ENCODE measurements around the gene PHC1.
"Not testable (repeated sequence)": the region's sequence is repeated elsewhere in the genome, so short reads cannot be mapped to it uniquely, and the experiment has no call there.

Gene PHC1

DNA sequence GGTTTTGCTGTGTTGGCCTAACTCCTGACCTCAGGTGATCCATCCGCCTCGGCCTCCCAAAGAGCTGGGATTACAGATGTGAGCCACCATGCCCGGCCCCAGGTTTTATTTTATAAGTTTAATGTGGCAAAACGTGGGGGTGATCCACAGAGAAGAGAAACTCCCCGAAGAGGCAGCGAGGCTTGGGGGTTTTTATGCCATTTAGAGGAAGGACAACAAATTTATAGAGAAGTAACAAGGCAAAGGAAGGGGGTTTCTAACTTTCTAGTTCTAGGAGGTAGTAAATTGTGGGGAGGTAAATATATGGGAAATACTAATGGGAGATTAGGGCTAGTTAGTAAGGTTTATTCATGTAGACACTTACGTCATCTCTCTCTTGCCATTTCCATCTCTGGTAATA, 17.2 kb upstream of the PHC1 start:
- DNase-seq (ENCODE audit: low read depth): no peak
- TF ChIP-seq, protein P1, sequence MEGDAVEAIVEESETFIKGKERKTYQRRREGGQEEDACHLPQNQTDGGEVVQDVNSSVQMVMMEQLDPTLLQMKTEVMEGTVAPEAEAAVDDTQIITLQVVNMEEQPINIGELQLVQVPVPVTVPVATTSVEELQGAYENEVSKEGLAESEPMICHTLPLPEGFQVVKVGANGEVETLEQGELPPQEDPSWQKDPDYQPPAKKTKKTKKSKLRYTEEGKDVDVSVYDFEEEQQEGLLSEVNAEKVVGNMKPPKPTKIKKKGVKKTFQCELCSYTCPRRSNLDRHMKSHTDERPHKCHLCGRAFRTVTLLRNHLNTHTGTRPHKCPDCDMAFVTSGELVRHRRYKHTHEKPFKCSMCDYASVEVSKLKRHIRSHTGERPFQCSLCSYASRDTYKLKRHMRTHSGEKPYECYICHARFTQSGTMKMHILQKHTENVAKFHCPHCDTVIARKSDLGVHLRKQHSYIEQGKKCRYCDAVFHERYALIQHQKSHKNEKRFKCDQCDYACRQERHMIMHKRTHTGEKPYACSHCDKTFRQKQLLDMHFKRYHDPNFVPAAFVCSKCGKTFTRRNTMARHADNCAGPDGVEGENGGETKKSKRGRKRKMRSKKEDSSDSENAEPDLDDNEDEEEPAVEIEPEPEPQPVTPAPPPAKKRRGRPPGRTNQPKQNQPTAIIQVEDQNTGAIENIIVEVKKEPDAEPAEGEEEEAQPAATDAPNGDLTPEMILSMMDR (IDR thresholded peaks at IDR 0.05; ENCODE audit: low read depth, low read length, missing control alignments): no peak

GRCh38 chr12:8899830-8900229, 14.5 kb upstream of the PHC1 start:
- no peak overlapping the region for H3K4me3 ChIP-seq (ENCODE audit: low read depth, low read length)
- no peak for DNase-seq (ENCODE audit: low read depth)
- TF ChIP-seq, protein P1 (IDR thresholded peaks at IDR 0.05; ENCODE audit: low read depth, low read length, missing control alignments): no peak

More for the DNA sequence above, 17.2 kb upstream of the PHC1 start:
- no peak overlapping the region for H3K4me3 ChIP-seq (ENCODE audit: low read depth, low read length)

DNA sequence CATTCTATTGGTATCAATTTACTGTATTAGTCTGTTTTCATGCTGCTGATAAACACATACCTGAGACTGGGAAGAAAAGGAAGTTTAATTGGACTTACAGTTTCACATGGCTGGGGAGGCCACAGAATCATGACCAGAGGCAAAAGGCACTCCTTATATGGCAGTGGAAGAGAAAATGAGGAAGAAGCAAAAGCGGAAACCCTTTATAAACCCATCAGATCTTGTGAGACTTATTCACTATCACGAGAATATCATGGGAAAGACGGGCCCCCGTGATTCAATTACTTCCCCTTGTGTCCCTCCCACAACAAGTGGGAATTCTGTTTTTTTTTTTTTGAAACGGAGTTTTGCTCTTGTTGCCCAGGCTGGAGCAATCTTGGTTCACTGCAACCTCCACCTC, 11.6 kb upstream of the PHC1 start:
- not testable (repeated sequence) for H3K4me3 ChIP-seq (ENCODE audit: low read depth, low read length); DNase-seq (ENCODE audit: low read depth)

GRCh38 chr12:8903646-8904045, 10.7 kb upstream of the PHC1 start:
- DNase-seq (ENCODE audit: low read depth): no peak
- TF ChIP-seq, protein P1 (IDR thresholded peaks at IDR 0.05; ENCODE audit: low read depth, low read length, missing control alignments): no peak
- H3K4me3 ChIP-seq (ENCODE audit: low read depth, low read length): no peak overlapping the region

- TF ChIP-seq, protein P1 (IDR thresholded peaks at IDR 0.05; ENCODE audit: low read depth, low read length, missing control alignments): no peak
- DNase-seq (ENCODE audit: low read depth): no peak
- H3K4me3 ChIP-seq (ENCODE audit: low read depth, low read length): no peak overlapping the region
Observed at GRCh38 chr12:8904665-8905064, 9.6 kb upstream of the PHC1 start.

- TF ChIP-seq, protein P1 (IDR thresholded peaks at IDR 0.05; ENCODE audit: low read depth, low read length, missing control alignments): no peak
- no peak for DNase-seq (ENCODE audit: low read depth)
- H3K4me3 ChIP-seq (ENCODE audit: low read depth, low read length): no peak overlapping the region
Observed at GRCh38 chr12:8905546-8905945, 8.8 kb upstream of the PHC1 start.

- DNase-seq (ENCODE audit: low read depth): no peak
- no peak overlapping the region for H3K4me3 ChIP-seq (ENCODE audit: low read depth, low read length)
Observed at GRCh38 chr12:8906266-8907180, 7.8 kb upstream of the PHC1 start.

More at GRCh38 chr12:8906266-8907180, 7.8 kb upstream of the PHC1 start:
- TF ChIP-seq, protein P1 (IDR thresholded peaks at IDR 0.05; ENCODE audit: low read depth, low read length, missing control alignments): no peak

Measured in GM12864 (cell line).